ENCODE data around the gene PRDM8.

- TF ChIP-seq CTCF (IDR thresholded peaks at IDR 0.05) (no peak), POLR2A (IDR thresholded peaks at IDR 0.05) (no peak)
These were observed 28.3 kb downstream of the PRDM8 start for GRCh38 chr4:80225595-80225994.

Data from uterus (tissue), 2 donors.